Measurements from ENCODE around the gene EXD3.
"Not testable (repeated sequence)": the region's sequence is repeated elsewhere in the genome, so short reads cannot be mapped to it uniquely, and the experiment has no call there.

EXD3 gene

DNA sequence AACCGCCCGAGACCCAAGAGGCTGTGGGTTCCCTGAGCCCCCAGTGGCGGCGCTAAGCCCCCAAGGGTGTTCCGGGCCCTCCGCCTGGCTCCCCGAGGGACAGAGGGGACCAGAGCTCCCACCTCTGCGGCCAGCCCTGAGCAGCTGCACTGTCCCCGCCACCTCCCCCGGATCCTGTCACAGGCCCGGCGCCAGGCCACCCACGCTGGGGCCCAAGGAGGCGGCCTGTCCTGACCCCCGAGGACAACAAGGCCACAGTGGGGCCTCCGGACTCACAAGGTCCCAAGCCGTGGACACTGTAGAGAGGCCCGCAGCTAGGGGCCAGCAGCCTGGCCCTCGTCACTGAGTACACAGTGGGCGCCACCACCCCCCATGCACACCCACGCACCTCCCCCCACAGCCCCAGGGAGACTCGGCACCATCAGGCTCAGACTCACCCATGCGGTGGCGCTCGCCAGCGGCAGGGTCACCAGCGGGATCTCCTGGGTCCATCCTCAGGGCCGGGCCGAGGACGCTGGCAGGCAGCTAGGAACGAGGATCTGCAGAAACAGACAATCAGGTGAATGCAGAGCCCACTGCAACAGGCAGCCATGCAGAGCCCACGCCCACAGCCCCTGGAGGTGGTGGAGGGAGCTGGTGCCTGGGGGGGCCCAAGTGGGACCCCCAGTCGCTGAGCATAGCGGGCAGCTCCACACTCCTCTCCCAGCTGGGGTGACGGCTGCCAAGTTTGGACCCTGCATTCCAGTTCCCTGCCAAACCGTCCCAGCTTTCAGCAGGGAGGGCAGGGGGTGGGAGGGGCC lies 27.9 kb downstream of the EXD3 start:
- no peak for DNase-seq (ENCODE audit: low read depth in 1 of 2, low spot score in 1 of 2)
- in situ Hi-C loops (cut with HindIII; ENCODE audit: low pct_unique_long_range_greater_than_20kb, low sequenced_read_pairs), result no loop called here
- no peak for TF ChIP-seq JUND (IDR thresholded peaks at IDR 0.05; ENCODE audit: low read depth)

- in situ Hi-C loops (cut with HindIII; ENCODE audit: low pct_unique_long_range_greater_than_20kb, low sequenced_read_pairs), result no loop called here
- DNase-seq (ENCODE audit: low read depth in 1 of 2, low spot score in 1 of 2), result no peak
- no peak for TF ChIP-seq JUND (IDR thresholded peaks at IDR 0.05; ENCODE audit: low read depth)
Measured at GRCh38 chr9:137393176-137394150, 29.5 kb downstream of the EXD3 start.

- no peak for TF ChIP-seq JUND (IDR thresholded peaks at IDR 0.05; ENCODE audit: low read depth)
- DNase-seq (ENCODE audit: low read depth in 1 of 2, low spot score in 1 of 2), result no peak
- in situ Hi-C loops (cut with HindIII; ENCODE audit: low pct_unique_long_range_greater_than_20kb, low sequenced_read_pairs), result no loop called here
Measured at GRCh38 chr9:137392232-137393007, 30.5 kb downstream of the EXD3 start.

DNA sequence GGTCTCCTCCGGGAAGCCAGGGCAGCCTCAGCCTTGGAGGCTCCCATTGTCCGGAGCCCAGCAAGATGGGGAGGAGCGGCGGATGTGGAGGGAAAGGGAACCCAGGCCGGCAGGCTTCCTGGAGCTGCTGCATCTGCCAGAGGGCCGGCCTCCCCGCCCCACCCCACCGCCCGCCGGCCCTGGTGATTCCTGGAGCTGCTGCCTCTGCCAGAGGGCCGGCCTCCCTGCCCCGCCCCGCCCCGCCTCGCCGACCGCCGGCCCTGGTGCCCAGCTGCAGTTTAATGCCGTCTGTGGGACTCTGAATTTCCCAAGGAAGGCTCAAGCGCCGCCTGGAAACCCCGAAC lies 31.6 kb downstream of the EXD3 start:
- in situ Hi-C loops (cut with HindIII; ENCODE audit: low pct_unique_long_range_greater_than_20kb, low sequenced_read_pairs), result no loop called here
- DNase-seq (ENCODE audit: low read depth in 1 of 2, low spot score in 1 of 2), result no peak
- TF ChIP-seq JUND (IDR thresholded peaks at IDR 0.05; ENCODE audit: low read depth), result no peak

- TF ChIP-seq JUND (IDR thresholded peaks at IDR 0.05; ENCODE audit: low read depth), result no peak
Measured at GRCh38 chr9:137390553-137391410, 32.2 kb downstream of the EXD3 start.

GRCh38 chr9:137389428-137389746 lies 33.6 kb downstream of the EXD3 start:
- DNase-seq (ENCODE audit: low read depth in 1 of 2, low spot score in 1 of 2), result no peak
- TF ChIP-seq JUND (IDR thresholded peaks at IDR 0.05; ENCODE audit: low read depth), result no peak
- in situ Hi-C loops (cut with HindIII; ENCODE audit: low pct_unique_long_range_greater_than_20kb, low sequenced_read_pairs), result no loop called here

More at GRCh38 chr9:137390553-137391410, 32.2 kb downstream of the EXD3 start:
- DNase-seq (ENCODE audit: low read depth in 1 of 2, low spot score in 1 of 2), result peak; percentile 53 to 75
- in situ Hi-C loops (cut with HindIII; ENCODE audit: low pct_unique_long_range_greater_than_20kb, low sequenced_read_pairs), result no loop called here

- DNase-seq (ENCODE audit: low read depth in 1 of 2, low spot score in 1 of 2), result no peak
- in situ Hi-C loops (cut with HindIII; ENCODE audit: low pct_unique_long_range_greater_than_20kb, low sequenced_read_pairs), result no loop called here
- no peak for TF ChIP-seq JUND (IDR thresholded peaks at IDR 0.05; ENCODE audit: low read depth)
Measured at GRCh38 chr9:137388589-137389427, 34.2 kb downstream of the EXD3 start.

DNA sequence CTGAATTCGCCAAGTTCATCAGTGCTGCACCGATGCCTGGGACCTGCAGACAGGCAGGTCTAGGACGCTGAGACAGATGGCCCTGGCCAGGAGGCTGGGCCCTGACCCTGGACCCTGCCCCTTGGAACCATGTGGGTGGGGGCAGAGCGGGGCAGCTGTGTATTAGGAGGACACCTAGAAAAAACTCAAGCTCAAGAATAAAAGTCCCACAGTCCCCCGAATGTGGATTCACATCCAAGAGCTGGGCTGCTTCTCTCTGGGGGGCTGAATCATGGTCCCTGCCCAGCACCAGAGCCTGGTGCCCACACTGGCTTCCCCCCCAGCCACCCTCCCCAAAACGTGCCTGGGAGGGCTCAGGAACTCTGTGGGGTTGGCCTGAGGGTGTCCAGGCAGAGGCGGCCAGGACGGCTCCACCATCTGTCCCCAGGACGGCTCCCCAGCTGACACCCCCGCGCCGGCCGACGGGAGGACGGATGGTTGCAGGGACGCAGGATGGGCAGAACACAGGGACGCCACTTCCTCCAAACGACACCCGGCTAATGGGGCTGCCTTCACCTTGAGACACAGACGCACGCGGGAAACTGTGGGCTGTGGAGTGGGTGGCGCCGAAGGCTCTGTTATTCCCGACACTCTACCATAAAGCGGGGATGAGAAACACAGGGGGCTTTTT lies 34.9 kb downstream of the EXD3 start:
- DNase-seq (ENCODE audit: low read depth in 1 of 2, low spot score in 1 of 2), result no peak
- TF ChIP-seq JUND (IDR thresholded peaks at IDR 0.05; ENCODE audit: low read depth), result no peak
- in situ Hi-C loops (cut with HindIII; ENCODE audit: low pct_unique_long_range_greater_than_20kb, low sequenced_read_pairs), result no loop called here

GRCh38 chr9:137387114-137387890 lies 35.7 kb downstream of the EXD3 start:
- no peak for TF ChIP-seq JUND (IDR thresholded peaks at IDR 0.05; ENCODE audit: low read depth)
- in situ Hi-C loops (cut with HindIII; ENCODE audit: low pct_unique_long_range_greater_than_20kb, low sequenced_read_pairs), result no loop called here
- DNase-seq (ENCODE audit: low read depth in 1 of 2, low spot score in 1 of 2), result no peak

GRCh38 chr9:137386507-137387113 lies 36.4 kb downstream of the EXD3 start:
- DNase-seq (ENCODE audit: low read depth in 1 of 2, low spot score in 1 of 2); in situ Hi-C loops (cut with HindIII; ENCODE audit: low pct_unique_long_range_greater_than_20kb, low sequenced_read_pairs): not testable (repeated sequence)

All from T47D (cell line).